NB4 (cell line): ENCODE measurements around the gene CLDN22.

Source experiments
- DNase-seq: peaks from one replicate; pipeline ENCODE4 v3.0.0; 2010; ENCODE audit warnings: low read depth
- H3K4me3 ChIP-seq: one replicate; pipeline ENCODE4 v1.5.1; 2011; ENCODE audit warnings: mild to moderate bottlenecking, low read depth, low read length, moderate library complexity
- CTCF ChIP-seq: IDR thresholded peaks from one replicate; pipeline ENCODE4 v1.5.1; 2012; ENCODE audit warnings: low read depth, low read length
- MAX ChIP-seq: IDR thresholded peaks from 2 replicates; pipeline ENCODE4 v1.6.1; 2011; ENCODE audit warnings: low read depth, low read length
- MYC ChIP-seq: IDR thresholded peaks from 2 replicates; pipeline ENCODE4 v1.6.1; 2011; ENCODE audit warnings: low read depth, low read length
- POLR2A ChIP-seq: IDR thresholded peaks from 2 replicates; pipeline ENCODE4 v1.6.1; 2011; ENCODE audit warnings: mild to moderate bottlenecking; ENCODE audit not compliant: insufficient read length; ENCODE audit errors: extremely low read depth

The CLDN22 gene

GRCh38 chr4:183320211-183321059 is at the start of gene CLDN22:
TSS of gene CLDN22 (minus strand) at chr4:183320276. CDS start at chr4:183320218, 58 bp downstream.
- TF ChIP-seq MYC (no peak), CTCF (no peak), POLR2A (no peak), MAX (no peak)
- no peak for DNase-seq
- H3K4me3 ChIP-seq = no peak within 1 kb of the TSS

GRCh38 chr4:183369073-183369472 is 49.0 kb upstream of the CLDN22 start:
- no peak for TF ChIP-seq CTCF
- no peak for TF ChIP-seq MAX
- no peak for TF ChIP-seq MYC
- no peak for TF ChIP-seq POLR2A

GRCh38 chr4:183366206-183366835 is 46.2 kb upstream of the CLDN22 start:
- no peak for TF ChIP-seq POLR2A
- TF ChIP-seq MYC = no peak
- TF ChIP-seq CTCF = no peak
- TF ChIP-seq MAX = no peak

More at GRCh38 chr4:183369073-183369472, 49.0 kb upstream of the CLDN22 start:
- DNase-seq = no peak
- H3K4me3 ChIP-seq = no peak overlapping the region

GRCh38 chr4:183364025-183364424 is 43.9 kb upstream of the CLDN22 start:
- DNase-seq = no peak
- TF ChIP-seq CTCF (no peak), MAX (no peak), POLR2A (no peak), MYC (no peak)
- no peak overlapping the region for H3K4me3 ChIP-seq

More at GRCh38 chr4:183366206-183366835, 46.2 kb upstream of the CLDN22 start:
- H3K4me3 ChIP-seq = no peak overlapping the region
- DNase-seq = no peak

GRCh38 chr4:183362916-183363542 is 43.0 kb upstream of the CLDN22 start:
- H3K4me3 ChIP-seq = no peak overlapping the region
- TF ChIP-seq CTCF (no peak), POLR2A (no peak), MAX (no peak), MYC (no peak)
- DNase-seq = no peak
